ENCODE results near the gene HNRNPF. TPM values are rescaled to one million over a fixed set of nuclear protein-coding genes. Genes with fewer than 3 reads are reported as not detected.

Gene HNRNPF
- total RNA-seq, 2 experiments from 2014 or later = 379 to 383 TPM

DNA sequence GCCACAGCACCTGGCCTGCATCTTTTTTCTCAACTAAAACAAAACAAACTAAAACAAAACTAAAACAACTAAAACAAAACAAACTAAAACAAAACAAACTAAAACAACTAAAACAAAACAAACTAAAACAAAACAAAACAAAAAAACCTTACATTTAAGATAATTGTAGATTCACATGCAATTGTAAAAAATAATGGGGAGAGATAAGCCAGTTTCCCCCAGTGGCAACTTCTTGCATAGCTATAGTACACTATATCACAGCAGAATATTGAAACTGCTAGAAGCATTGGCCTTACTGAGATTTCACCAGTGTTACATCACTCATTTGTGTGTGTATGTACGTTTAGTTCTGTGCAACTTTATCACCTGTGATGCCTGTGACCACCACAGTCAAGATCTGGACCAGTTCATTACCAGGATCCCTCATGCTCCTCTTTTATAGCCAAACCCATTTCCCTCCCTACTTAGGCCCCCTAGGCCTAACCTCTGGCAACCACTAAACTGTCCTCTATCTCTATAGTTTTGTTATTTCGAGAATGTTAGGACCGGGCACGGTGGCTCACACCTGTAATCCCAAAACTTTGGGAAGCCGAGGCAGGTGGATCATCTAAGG lies 28.3 kb downstream of the HNRNPF start:
- CTCF ChIA-PET = interaction anchor here (0.6 to 0.9 kb wide), 4 partner anchors 9 to 200 kb away, joined by 3 to 4 read pairs (median 4); no protein-coding TSS in a partner anchor
- Mint-ChIP-seq H3K36me3 (ENCODE audit: low read depth) (no peaks in the 10 kb centered on the region), H3K9me3 (no peaks in the 10 kb centered on the region), H3K27me3 (ENCODE audit: low read depth) (no peaks in the 10 kb centered on the region), H3K4me3 (no peak overlapping the region), H3K4me1 (ENCODE audit: low read depth) (no peaks in the 10 kb centered on the region), H3K27ac (no peak overlapping the region)
- DNase-seq = no peak
- intact Hi-C loops (cut with micrococcal nuclease) = no loop called here

DNA sequence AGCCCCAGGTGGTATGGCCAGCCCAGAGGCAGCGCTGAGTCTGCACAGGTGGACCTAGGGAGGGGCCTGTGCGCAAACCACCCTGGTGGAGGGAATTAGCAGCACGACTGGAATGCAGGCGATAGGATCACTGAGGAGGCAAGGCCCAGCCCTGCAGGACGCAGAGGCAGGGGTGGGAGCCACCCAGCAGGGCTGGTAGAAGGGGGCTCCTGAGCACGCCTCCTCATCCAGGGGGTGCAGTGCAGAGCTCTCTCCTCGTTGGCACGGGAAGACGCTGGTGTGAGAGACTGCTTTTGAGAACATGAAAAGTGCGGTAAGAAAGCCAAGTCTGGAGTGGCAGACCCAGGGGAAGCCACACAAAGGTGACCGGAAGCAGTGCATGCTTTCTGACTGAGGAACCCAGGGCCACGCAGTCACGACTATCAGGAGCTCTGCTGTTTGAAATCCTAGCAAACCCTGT lies 31.5 kb downstream of the HNRNPF start:
- Mint-ChIP-seq H3K9me3 (no peaks in the 10 kb centered on the region), H3K27ac (no peak overlapping the region), H3K36me3 (ENCODE audit: low read depth) (no peaks in the 10 kb centered on the region), H3K4me1 (ENCODE audit: low read depth) (no peaks in the 10 kb centered on the region), H3K4me3 (no peak overlapping the region), H3K27me3 (ENCODE audit: low read depth) (no peaks in the 10 kb centered on the region)
- no peak for DNase-seq
- CTCF ChIA-PET = no interaction called here
- intact Hi-C loops (cut with micrococcal nuclease) = no loop called here

DNA sequence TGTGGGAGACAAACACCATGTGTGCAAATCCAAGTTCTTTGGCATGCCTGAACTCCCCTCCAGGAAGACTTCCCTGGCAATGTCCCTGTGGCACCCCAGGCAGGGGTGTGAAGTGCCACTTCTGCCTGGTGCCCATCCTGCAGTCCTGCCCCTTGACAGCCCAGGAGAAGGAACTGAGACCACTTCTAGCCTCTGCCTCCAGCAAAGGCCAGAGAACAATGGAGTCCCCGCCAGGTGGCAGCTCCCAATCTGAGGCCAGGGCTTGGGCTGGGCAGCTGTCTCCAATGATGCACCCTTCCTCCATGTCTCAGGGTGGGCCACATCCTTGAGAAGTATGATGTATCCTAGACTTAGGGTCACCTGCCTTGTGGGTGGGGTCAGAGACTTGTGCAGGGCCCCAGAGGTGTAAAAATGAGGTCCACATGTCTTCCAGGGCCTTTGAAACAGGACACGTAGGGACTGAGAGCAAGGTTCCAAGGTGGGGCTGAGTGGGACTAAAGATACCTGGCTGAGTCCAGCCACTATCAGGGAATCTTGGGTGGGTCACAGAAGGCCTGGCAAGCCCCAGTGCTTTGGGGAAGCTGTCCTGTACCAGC lies 32.1 kb downstream of the HNRNPF start:
- no peak overlapping the region for H3K27ac Mint-ChIP-seq
- CTCF ChIA-PET = no interaction called here

DNA sequence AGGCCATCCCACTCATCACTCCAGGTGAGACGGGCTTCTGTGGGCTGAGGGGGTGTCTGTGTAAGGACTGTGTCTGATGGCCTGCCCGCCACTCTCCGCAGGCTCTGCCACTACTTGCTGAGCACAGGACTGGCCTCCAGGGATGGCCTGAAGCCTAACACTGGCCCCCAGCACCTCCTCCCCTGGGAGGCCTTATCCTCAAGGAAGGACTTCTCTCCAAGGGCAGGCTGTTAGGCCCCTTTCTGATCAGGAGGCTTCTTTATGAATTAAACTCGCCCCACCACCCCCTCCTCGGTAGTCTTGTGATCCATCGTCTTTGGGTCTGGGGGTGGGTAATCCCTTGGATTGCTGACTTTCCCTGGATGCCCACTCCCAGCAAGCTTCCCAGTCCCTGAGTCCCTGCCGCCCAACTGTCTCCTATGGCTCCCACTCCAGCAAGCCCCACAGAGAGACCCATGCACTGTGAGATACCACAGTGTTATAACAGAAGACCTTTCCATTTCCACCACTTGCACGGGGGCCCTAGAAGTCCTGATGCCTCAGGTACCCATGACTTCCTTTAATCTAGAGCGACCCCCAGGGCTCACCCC lies 32.8 kb downstream of the HNRNPF start:
- CTCF ChIA-PET = no interaction called here
- intact Hi-C loops (cut with micrococcal nuclease) = no loop called here
- no peak overlapping the region for H3K4me3 Mint-ChIP-seq
- H3K4me1 Mint-ChIP-seq (ENCODE audit: low read depth) = no peaks in the 10 kb centered on the region
- no peaks in the 10 kb centered on the region for H3K27me3 Mint-ChIP-seq (ENCODE audit: low read depth)
- H3K36me3 Mint-ChIP-seq (ENCODE audit: low read depth) = no peaks in the 10 kb centered on the region
- no peak overlapping the region for H3K27ac Mint-ChIP-seq
- no peaks in the 10 kb centered on the region for H3K9me3 Mint-ChIP-seq
- no peak for DNase-seq

More for the DNA sequence above, 32.1 kb downstream of the HNRNPF start:
- intact Hi-C loops (cut with micrococcal nuclease) = no loop called here
- Mint-ChIP-seq H3K4me1 (ENCODE audit: low read depth) (no peaks in the 10 kb centered on the region), H3K4me3 (no peak overlapping the region), H3K9me3 (no peaks in the 10 kb centered on the region), H3K36me3 (ENCODE audit: low read depth) (no peaks in the 10 kb centered on the region), H3K27me3 (ENCODE audit: low read depth) (no peaks in the 10 kb centered on the region)
- no peak for DNase-seq

DNA sequence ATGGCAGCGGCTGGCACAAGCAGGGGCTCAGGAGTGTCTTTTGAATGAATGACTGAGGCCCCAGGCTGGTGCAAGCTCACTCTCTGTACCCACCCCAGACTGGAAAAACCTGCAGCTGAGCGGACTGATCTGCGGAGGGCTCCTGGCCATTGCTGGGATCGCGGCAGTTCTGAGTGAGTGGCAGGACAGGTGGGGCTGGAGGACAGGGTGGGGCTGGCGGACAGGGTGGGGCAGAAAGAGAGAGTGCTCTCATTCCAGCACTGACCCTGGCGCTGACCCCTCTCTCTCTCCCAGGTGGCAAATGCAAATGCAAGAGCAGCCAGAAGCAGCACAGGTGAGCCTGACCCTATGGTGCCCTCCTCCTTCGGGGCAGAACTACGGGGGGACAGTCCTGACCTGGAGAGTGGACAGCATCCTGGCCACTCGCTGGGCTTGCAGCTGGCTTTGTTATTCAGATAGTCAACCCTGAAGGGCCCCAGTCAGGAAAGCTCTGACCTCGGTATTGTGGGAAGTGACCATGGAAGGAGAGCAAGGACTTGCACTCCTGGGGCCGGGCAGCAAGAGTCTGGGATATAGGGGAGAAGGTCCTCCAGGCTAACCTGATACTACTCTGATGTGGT lies 33.5 kb downstream of the HNRNPF start:
- CTCF ChIA-PET = no interaction called here
- DNase-seq = no peak
- Mint-ChIP-seq H3K36me3 (ENCODE audit: low read depth) (no peaks in the 10 kb centered on the region), H3K4me3 (no peak overlapping the region), H3K9me3 (no peaks in the 10 kb centered on the region), H3K4me1 (ENCODE audit: low read depth) (no peaks in the 10 kb centered on the region), H3K27ac (no peak overlapping the region), H3K27me3 (ENCODE audit: low read depth) (no peaks in the 10 kb centered on the region)
- intact Hi-C loops (cut with micrococcal nuclease) = no loop called here

DNA sequence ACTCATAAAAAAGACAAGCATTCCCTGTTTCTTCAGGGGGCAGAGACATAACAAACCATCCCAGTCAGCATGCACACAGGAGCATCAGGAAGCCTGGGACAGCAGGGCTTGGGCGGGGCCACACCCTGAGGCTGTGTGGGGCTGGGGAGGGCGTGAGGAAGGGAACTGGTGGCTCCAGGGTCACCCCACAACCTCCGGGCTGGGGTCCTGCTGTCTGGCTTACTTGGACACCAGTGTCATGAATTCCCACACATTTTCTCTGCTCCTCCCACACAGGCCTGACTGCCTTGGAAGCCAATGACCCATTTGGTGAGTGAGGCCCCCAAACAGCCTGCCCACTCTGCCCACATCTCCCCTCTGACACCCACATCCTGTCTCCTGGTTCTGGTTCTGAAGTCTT lies 34.8 kb downstream of the HNRNPF start:
- no peak for DNase-seq
- H3K27ac Mint-ChIP-seq = no peak overlapping the region
- CTCF ChIA-PET = interaction anchor here (0.6 kb wide), 1 partner anchor 86 kb away, joined by 3 read pairs; no protein-coding TSS in a partner anchor
- H3K9me3 Mint-ChIP-seq = no peaks in the 10 kb centered on the region
- H3K4me3 Mint-ChIP-seq = no peak overlapping the region
- H3K27me3 Mint-ChIP-seq (ENCODE audit: low read depth) = no peaks in the 10 kb centered on the region
- intact Hi-C loops (cut with micrococcal nuclease) = no loop called here
- no peaks in the 10 kb centered on the region for H3K4me1 Mint-ChIP-seq (ENCODE audit: low read depth)
- H3K36me3 Mint-ChIP-seq (ENCODE audit: low read depth) = no peaks in the 10 kb centered on the region

DNA sequence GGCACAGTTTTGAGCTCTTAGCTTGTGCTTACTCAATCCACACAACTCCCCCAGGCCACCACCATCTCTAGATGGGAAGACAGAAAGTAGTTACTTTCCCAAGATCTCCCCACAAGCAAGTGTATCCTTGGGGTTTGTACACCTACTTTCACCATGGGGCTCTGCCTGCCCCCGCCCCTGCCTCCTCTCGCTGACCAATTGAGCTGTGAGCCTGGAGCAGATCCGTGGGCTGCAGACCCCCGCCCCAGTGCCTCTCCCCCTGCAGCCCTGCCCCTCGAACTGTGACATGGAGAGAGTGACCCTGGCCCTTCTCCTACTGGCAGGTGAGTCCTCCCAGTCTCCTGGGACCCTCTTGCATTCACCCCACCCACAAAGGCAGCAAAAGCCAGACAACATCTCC lies 35.5 kb downstream of the HNRNPF start:
- CTCF ChIA-PET = interaction anchor here (0.7 kb wide), 1 partner anchor 16 kb away, joined by 3 read pairs; no protein-coding TSS in a partner anchor
- no peak overlapping the region for H3K4me3 Mint-ChIP-seq
- intact Hi-C loops (cut with micrococcal nuclease) = no loop called here
- no peaks in the 10 kb centered on the region for H3K9me3 Mint-ChIP-seq
- no peak overlapping the region for H3K27ac Mint-ChIP-seq
- no peak for DNase-seq
- no peaks in the 10 kb centered on the region for H3K4me1 Mint-ChIP-seq (ENCODE audit: low read depth)
- no peaks in the 10 kb centered on the region for H3K27me3 Mint-ChIP-seq (ENCODE audit: low read depth)
- H3K36me3 Mint-ChIP-seq (ENCODE audit: low read depth) = no peaks in the 10 kb centered on the region

DNA sequence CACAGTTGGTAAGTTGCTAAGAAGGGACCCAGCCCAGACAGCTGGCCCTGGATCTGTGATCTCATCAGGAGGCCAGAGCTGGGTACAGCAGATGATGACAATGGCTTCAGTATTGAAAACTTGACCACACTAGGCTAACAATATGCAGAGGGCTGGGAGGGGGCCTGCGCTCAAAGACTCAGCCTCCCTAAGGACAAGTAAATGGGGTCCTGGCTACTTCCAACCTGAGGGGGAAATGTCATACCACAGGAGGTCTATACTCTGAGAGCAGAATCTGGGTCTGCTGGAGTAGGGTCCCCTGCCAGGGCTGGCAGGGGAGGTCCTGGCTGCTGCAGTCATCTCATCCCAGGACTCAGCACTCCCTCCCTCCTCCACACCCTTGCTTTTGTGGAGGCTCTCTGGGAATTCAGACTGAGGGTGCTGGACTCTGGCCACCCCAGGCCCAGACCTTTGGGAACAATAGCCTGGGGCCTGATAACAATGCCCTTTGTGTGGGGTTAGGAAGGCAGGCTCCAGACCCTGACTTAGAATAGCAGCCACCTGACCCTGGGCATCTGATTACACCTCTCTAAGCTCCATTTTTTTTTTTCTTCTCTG lies 36.1 kb downstream of the HNRNPF start:
- no peak overlapping the region for H3K4me3 Mint-ChIP-seq
- no peak for DNase-seq
- CTCF ChIA-PET = interaction anchor here (0.7 kb wide), 1 partner anchor 16 kb away, joined by 3 read pairs; no protein-coding TSS in a partner anchor
- no peaks in the 10 kb centered on the region for H3K36me3 Mint-ChIP-seq (ENCODE audit: low read depth)
- H3K4me1 Mint-ChIP-seq (ENCODE audit: low read depth) = no peaks in the 10 kb centered on the region
- H3K27ac Mint-ChIP-seq = no peak overlapping the region
- H3K9me3 Mint-ChIP-seq = no peaks in the 10 kb centered on the region
- intact Hi-C loops (cut with micrococcal nuclease) = no loop called here
- H3K27me3 Mint-ChIP-seq (ENCODE audit: low read depth) = no peaks in the 10 kb centered on the region

DNA sequence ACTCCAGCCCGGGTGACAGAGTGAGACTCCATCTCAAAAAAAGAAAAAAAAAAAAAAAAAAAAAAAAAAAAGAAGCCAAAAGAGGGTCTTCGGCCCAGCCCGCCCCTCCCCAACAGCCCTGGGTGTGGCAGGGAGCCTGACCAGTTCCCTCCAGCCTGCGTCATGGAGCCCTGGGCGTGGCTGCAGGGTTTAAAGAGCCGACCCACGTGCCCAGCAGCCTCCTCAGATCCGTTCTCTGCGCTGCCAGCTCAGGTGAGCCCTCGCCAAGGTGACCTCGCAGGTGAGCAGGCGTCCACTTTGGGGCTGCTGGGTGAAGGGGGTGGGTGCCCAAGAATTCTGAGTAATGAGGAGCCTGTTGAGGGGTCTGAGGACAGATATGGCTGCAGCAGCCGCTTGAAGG lies 37.6 kb downstream of the HNRNPF start, which contains the start of gene FXYD4:
Gene FXYD4 (plus strand): TSS at position 219 of the 400 bp plus-strand sequence. CDS start 2,111 bp downstream, outside the sequence.
- CTCF ChIA-PET = interaction anchor here (0.8 to 1.1 kb wide), 2 partner anchors 10 to 79 kb away, joined by 3 to 4 read pairs; no protein-coding TSS in a partner anchor
- H3K27ac Mint-ChIP-seq = no peak within 1 kb of the TSS
- no peaks in the 10 kb centered on the region for H3K27me3 Mint-ChIP-seq (ENCODE audit: low read depth)
- H3K4me1 Mint-ChIP-seq (ENCODE audit: low read depth) = no peaks in the 10 kb centered on the region
- no peaks in the 10 kb centered on the region for H3K9me3 Mint-ChIP-seq
- H3K4me3 Mint-ChIP-seq = no peak within 1 kb of the TSS
- intact Hi-C loops (cut with micrococcal nuclease) = no loop called here
- no peaks in the 10 kb centered on the region for H3K36me3 Mint-ChIP-seq (ENCODE audit: low read depth)
- DNase-seq = no peak

DNA sequence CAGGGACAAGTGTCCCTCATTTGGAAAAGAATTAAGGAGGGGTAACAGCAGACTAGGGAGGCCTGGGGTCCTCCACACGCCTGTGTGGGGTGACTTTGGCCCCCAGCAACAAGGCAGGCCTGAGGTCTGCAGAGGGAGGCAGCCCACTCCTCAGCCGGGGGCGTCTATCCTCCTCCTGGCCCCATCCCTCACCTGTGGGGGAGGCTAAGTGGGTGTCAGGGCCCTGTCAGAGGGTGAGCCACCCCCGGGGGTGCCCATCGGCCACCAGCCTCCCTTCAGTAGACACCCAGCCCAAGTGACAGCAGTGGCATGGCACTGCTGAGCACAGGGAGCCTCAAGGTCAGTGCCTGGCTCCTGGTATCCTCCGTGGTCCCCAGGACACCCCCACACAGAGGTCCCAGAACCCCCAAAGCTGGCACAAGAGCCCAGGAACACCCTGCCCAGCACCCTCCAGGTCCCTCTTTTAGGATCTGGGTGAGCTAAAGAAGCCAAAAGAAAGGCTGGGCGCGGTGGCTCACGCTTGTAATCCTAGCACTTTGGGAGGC lies 38.2 kb downstream of the HNRNPF start:
- H3K36me3 Mint-ChIP-seq (ENCODE audit: low read depth) = no peaks in the 10 kb centered on the region
- CTCF ChIA-PET = no interaction called here
- H3K4me1 Mint-ChIP-seq (ENCODE audit: low read depth) = no peaks in the 10 kb centered on the region
- intact Hi-C loops (cut with micrococcal nuclease) = no loop called here
- DNase-seq = no peak
- no peak overlapping the region for H3K27ac Mint-ChIP-seq
- H3K27me3 Mint-ChIP-seq (ENCODE audit: low read depth) = no peaks in the 10 kb centered on the region
- H3K4me3 Mint-ChIP-seq = no peak overlapping the region
- H3K9me3 Mint-ChIP-seq = no peaks in the 10 kb centered on the region

DNA sequence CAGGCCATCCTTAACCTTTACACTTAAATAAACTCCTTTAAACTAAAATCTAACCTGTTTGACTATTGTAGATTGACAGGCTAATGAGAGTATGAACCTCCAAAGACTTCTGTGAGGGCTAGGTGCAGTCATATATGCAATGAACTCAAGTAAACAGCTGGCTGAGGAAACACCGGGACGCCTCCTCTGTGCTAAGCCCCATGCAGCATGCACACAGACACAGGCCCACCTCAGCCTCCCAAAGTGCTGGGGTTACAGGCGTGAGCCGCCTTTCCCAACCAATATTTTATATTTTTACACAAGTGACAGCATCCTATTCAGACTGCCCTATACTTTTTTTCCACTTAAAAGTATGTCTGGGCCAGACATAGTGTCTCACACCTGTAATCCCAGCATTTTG lies 39.1 kb downstream of the HNRNPF start:
- H3K27ac Mint-ChIP-seq = no peak overlapping the region
- intact Hi-C loops (cut with micrococcal nuclease) = no loop called here

DNA sequence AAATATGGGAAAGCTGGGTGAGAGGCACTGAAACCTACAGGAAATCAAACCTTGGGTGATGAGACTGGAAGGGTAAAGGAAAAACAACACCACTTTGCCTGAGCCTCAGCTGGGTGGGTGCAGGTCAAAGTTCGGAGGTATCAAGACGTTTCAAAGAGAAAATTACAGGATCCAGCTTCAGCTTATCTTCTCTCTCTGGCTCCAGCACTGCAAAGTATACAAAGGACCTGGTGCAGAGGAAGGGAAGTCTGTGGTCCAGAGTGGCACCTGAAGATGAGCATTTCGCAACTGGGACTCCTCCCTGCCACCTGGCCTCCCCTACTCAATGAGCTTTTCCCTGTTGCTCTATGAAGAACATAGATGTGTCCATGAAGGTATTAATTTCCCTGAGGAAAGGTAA lies 44.0 kb downstream of the HNRNPF start:
- Mint-ChIP-seq H3K36me3 (ENCODE audit: low read depth) (peaks cover 4% of the 10 kb centered on the region), H3K9me3 (no peaks in the 10 kb centered on the region), H3K4me3 (no peak overlapping the region), H3K27me3 (ENCODE audit: low read depth) (no peaks in the 10 kb centered on the region), H3K27ac (no peak overlapping the region), H3K4me1 (ENCODE audit: low read depth) (peaks cover 21% of the 10 kb centered on the region)
- CTCF ChIA-PET = no interaction called here
- intact Hi-C loops (cut with micrococcal nuclease) = no loop called here
- no peak for DNase-seq

More for the DNA sequence above, 39.1 kb downstream of the HNRNPF start:
- no peaks in the 10 kb centered on the region for H3K9me3 Mint-ChIP-seq
- H3K4me1 Mint-ChIP-seq (ENCODE audit: low read depth) = no peaks in the 10 kb centered on the region
- H3K4me3 Mint-ChIP-seq = no peak overlapping the region
- CTCF ChIA-PET = no interaction called here
- no peak for DNase-seq
- H3K36me3 Mint-ChIP-seq (ENCODE audit: low read depth) = no peaks in the 10 kb centered on the region
- H3K27me3 Mint-ChIP-seq (ENCODE audit: low read depth) = no peaks in the 10 kb centered on the region

All from activated naive CD4-positive, alpha-beta T cell treated with anti-CD3 and anti-CD28 coated beads for 36 hours (primary cell).